SK-N-SH (cell line): ENCODE measurements around the gene TMEM255B. TPM values are rescaled to one million over a fixed set of nuclear protein-coding genes. Genes with fewer than 3 reads are reported as not detected.

ENCODE experiments used
- CTCF ChIA-PET: fragments of 300-600, 350-600 bp; formaldehyde crosslinking; extraction: SDS; loops from one replicate; lab custom pipeline; 2021; lab: Yijun Ruan, JAX
- POLR2A ChIA-PET: fragments of 350-600 bp; sonication (Branson Sonifier 250); formaldehyde crosslinking; extraction: SDS; loops from one replicate; lab custom pipeline; 2020; ENCODE audit warnings: antibody characterized with exemption, inconsistent platforms; lab: Yijun Ruan, JAX
- DNase-seq: peaks from one replicate; pipeline ENCODE4 v3.0.0; 2012
- H2AFZ ChIP-seq: fragments of 200-600 bp; sonication (generic); 2 replicates; pipeline ENCODE4 v1.8.1; 2016; ENCODE audit warnings: antibody characterized with exemption, mild to moderate bottlenecking, low read depth
- H3F3A ChIP-seq: fragments of 200-600 bp; sonication (generic); replicated peaks from 2 replicates; pipeline ENCODE3; 2016; ENCODE audit warnings: antibody characterized with exemption, mild to moderate bottlenecking; ENCODE audit not compliant: insufficient read depth
- H3K27ac ChIP-seq, 2 experiments: fragments of 200-500 bp in 1 of 2; fragments of 200-600 bp in 1 of 2; sonication (Bioruptor generic) in 1 of 2; sonication (generic), shearing (Covaris generic) in 1 of 2; 2 replicates each; pipeline versions ENCODE4 v1.5.1 to v1.6.1; 2014 to 2016; ENCODE audit warnings: low read depth in 2 of 2, inconsistent platforms in 1 of 2, low read length in 1 of 2, mild to moderate bottlenecking in 1 of 2, mixed read lengths in 1 of 2
- H3K27me3 ChIP-seq: fragments of 200-600 bp; sonication (generic), shearing (Covaris generic); 2 replicates; pipeline ENCODE4 v1.6.1; 2016; ENCODE audit warnings: mixed run types; ENCODE audit not compliant: insufficient read depth
- H3K36me3 ChIP-seq, 2 experiments: fragments of 200-500 bp in 1 of 2; fragments of 200-600 bp in 1 of 2; sonication (Bioruptor generic) in 1 of 2; sonication (generic) in 1 of 2; replicated peaks in 1 of 2; 2 replicates each; pipeline versions ENCODE3 to v1.5.1; 2014 to 2016; ENCODE audit warnings: low read length in 1 of 2, mild to moderate bottlenecking in 1 of 2; ENCODE audit not compliant: insufficient read depth in 2 of 2, control insufficient read depth in 1 of 2
- H3K4me1 ChIP-seq, 2 experiments: fragments of 200-500 bp in 1 of 2; fragments of 200-600 bp in 1 of 2; sonication (Bioruptor generic) in 1 of 2; sonication (generic), shearing (Covaris generic) in 1 of 2; 2 replicates each; pipeline versions ENCODE4 v1.5.1 to v1.6.1; 2014 to 2016; ENCODE audit warnings: low read depth in 1 of 2, low read length in 1 of 2, mixed run types in 1 of 2; ENCODE audit not compliant: insufficient read depth in 2 of 2, control insufficient read depth in 1 of 2
- H3K4me2 ChIP-seq: fragments of 200-600 bp; sonication (generic), shearing (Covaris generic); 2 replicates; pipeline ENCODE4 v1.6.1; 2017; ENCODE audit warnings: mixed run types
- H3K4me3 ChIP-seq, 2 experiments: fragments of 200-500 bp in 1 of 2; fragments of 200-600 bp in 1 of 2; sonication (Bioruptor generic) in 1 of 2; sonication (generic), shearing (Covaris generic) in 1 of 2; 2 replicates each; pipeline versions ENCODE4 v1.5.1 to v1.8.1; 2014 to 2016; ENCODE audit warnings: low read depth in 2 of 2, inconsistent platforms in 1 of 2, low read length in 1 of 2, mild to moderate bottlenecking in 1 of 2, mixed read lengths in 1 of 2, moderate library complexity in 1 of 2
- H3K79me2 ChIP-seq: fragments of 200-600 bp; sonication (generic); 2 replicates; pipeline ENCODE4 v1.8.1; 2017; ENCODE audit warnings: mild to moderate bottlenecking; ENCODE audit not compliant: insufficient read depth
- H3K9ac ChIP-seq: fragments of 200-600 bp; sonication (generic); 2 replicates; pipeline ENCODE4 v1.6.1; 2017; ENCODE audit warnings: mixed run types
- H3K9me2 ChIP-seq: fragments of 200-600 bp; sonication (generic); 2 replicates; pipeline ENCODE4 v1.6.1; 2017; ENCODE audit warnings: mixed run types
- H3K9me3 ChIP-seq: fragments of 200-600 bp; sonication (generic); 2 replicates; pipeline ENCODE4 v1.6.1; 2017; ENCODE audit warnings: mixed run types, mild to moderate bottlenecking, moderate library complexity
- H4K20me1 ChIP-seq: fragments of 200-600 bp; sonication (generic); 2 replicates; pipeline ENCODE4 v1.6.1; 2017; ENCODE audit warnings: mild to moderate bottlenecking, mixed run types; ENCODE audit not compliant: insufficient read depth
- FOSL2 ChIP-seq: IDR thresholded peaks from 2 replicates; pipeline ENCODE4 v1.4.0; 2012; ENCODE audit warnings: low read depth, mild to moderate bottlenecking, moderate library complexity, borderline replicate concordance
- FOXJ3 ChIP-seq: sonication (generic); formaldehyde crosslinking; IDR thresholded peaks from 2 replicates; pipeline ENCODE4 v1.5.1; 2020; ENCODE audit warnings: mild to moderate bottlenecking, missing genetic modification reagents
- FOXM1 ChIP-seq: IDR thresholded peaks from 2 replicates; pipeline ENCODE4 v1.4.0; 2012; ENCODE audit warnings: low read depth, mild to moderate bottlenecking
- JUND ChIP-seq: IDR thresholded peaks from 2 replicates; pipeline ENCODE4 v1.4.0; 2012
- RAD21 ChIP-seq: IDR thresholded peaks from 2 replicates; pipeline ENCODE4 v1.6.1; 2012; ENCODE audit warnings: mild to moderate bottlenecking, low read length
- RXRA ChIP-seq: IDR thresholded peaks from 2 replicates; pipeline ENCODE4 v1.4.0; 2012; ENCODE audit warnings: low read depth, mild to moderate bottlenecking, borderline replicate concordance
- SIN3A ChIP-seq: IDR thresholded peaks from 2 replicates; pipeline ENCODE4 v1.6.1; 2012; ENCODE audit warnings: low read depth, mild to moderate bottlenecking, low read length, moderate library complexity, borderline replicate concordance
- SMC3 ChIP-seq: IDR thresholded peaks from 2 replicates; pipeline ENCODE4 v1.6.1; 2012; ENCODE audit warnings: low read depth, low read length, improper control_type of control experiment
- TAF1 ChIP-seq: IDR thresholded peaks from 2 replicates; pipeline ENCODE4 v1.6.1; 2012; ENCODE audit warnings: low read depth, mild to moderate bottlenecking, low read length, moderate library complexity, borderline replicate concordance
- TCF12 ChIP-seq: IDR thresholded peaks from 2 replicates; pipeline ENCODE4 v1.4.0; 2012
- TEAD4 ChIP-seq: IDR thresholded peaks from 2 replicates; pipeline ENCODE4 v1.4.0; 2012; ENCODE audit warnings: mild to moderate bottlenecking, borderline replicate concordance; ENCODE audit not compliant: insufficient read depth
- YY1 ChIP-seq: IDR thresholded peaks from 2 replicates; pipeline ENCODE4 v1.4.0; 2012; ENCODE audit warnings: low read depth, mild to moderate bottlenecking
- WGBS: methylation state at CpG from one replicate; pipeline ENCODE4 v1.1.6; 2017; ENCODE audit warnings: low lambda C conversion rate; 5-methylcytosine and 5-hydroxymethylcytosine counted together
- polyA plus RNA-seq, 3 experiments: library from polyadenylated mRNA; depleted of rRNA; stranded (reverse); fragments of >200 nt; gene quantifications; 2 replicates each; pipeline ENCODE4 v1.2.3, GENCODE V29; 2012
- TF ChIP-seq, protein P1 (sequence below): IDR thresholded peaks from 2 replicates; pipeline ENCODE4 v1.4.0; 2012; ENCODE audit warnings: low read depth, borderline replicate concordance
- TF ChIP-seq, protein P2 (sequence below): fragments of 200-600 bp; sonication (generic); IDR thresholded peaks from 2 replicates; pipeline ENCODE4 v1.6.1; 2017; ENCODE audit warnings: antibody characterized with exemption, mild to moderate bottlenecking, moderate library complexity
- TF ChIP-seq, protein P3 (sequence below): fragments of 150-350 bp; IDR thresholded peaks from 2 replicates; pipeline ENCODE4 v1.6.1; 2016; ENCODE audit warnings: mild to moderate bottlenecking, low read depth, low read length

Gene TMEM255B
- polyA plus RNA-seq, 1 of the 3 experiments (the other 2 are of a cell fraction), result 14.8 TPM

DNA sequence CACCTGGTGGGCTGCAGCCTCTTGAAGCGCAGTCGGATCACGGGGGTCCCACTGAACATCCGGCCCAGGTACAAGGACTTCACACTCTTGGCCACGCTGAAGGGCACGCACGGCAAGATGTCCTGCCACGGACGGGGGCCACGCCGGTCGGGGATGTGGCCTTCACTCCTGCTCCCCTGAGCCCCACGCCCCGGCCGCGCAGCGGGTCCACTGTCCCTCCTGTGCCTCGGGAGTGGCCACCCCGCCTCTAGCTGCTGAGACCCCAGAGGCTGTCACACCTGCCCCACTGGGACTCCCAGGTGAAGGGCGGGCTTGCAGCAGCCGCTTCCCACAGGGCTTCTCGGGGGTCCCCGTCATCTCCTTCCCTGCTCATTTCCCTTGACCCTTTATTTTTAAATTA, 73.6 kb downstream of the TMEM255B start:
- H3K4me3 ChIP-seq, result no peak overlapping the region
- TF ChIP-seq, protein P1, sequence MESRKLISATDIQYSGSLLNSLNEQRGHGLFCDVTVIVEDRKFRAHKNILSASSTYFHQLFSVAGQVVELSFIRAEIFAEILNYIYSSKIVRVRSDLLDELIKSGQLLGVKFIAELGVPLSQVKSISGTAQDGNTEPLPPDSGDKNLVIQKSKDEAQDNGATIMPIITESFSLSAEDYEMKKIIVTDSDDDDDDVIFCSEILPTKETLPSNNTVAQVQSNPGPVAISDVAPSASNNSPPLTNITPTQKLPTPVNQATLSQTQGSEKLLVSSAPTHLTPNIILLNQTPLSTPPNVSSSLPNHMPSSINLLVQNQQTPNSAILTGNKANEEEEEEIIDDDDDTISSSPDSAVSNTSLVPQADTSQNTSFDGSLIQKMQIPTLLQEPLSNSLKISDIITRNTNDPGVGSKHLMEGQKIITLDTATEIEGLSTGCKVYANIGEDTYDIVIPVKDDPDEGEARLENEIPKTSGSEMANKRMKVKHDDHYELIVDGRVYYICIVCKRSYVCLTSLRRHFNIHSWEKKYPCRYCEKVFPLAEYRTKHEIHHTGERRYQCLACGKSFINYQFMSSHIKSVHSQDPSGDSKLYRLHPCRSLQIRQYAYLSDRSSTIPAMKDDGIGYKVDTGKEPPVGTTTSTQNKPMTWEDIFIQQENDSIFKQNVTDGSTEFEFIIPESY, result no peak
- no peak for TF ChIP-seq TCF12
- TF ChIP-seq FOXJ3, result no peak
- TF ChIP-seq TEAD4, result no peak
- no peak for TF ChIP-seq YY1
- TF ChIP-seq RXRA, result no peak
- TF ChIP-seq SMC3, result no peak
- TF ChIP-seq TAF1, result no peak
- TF ChIP-seq, protein P2, sequence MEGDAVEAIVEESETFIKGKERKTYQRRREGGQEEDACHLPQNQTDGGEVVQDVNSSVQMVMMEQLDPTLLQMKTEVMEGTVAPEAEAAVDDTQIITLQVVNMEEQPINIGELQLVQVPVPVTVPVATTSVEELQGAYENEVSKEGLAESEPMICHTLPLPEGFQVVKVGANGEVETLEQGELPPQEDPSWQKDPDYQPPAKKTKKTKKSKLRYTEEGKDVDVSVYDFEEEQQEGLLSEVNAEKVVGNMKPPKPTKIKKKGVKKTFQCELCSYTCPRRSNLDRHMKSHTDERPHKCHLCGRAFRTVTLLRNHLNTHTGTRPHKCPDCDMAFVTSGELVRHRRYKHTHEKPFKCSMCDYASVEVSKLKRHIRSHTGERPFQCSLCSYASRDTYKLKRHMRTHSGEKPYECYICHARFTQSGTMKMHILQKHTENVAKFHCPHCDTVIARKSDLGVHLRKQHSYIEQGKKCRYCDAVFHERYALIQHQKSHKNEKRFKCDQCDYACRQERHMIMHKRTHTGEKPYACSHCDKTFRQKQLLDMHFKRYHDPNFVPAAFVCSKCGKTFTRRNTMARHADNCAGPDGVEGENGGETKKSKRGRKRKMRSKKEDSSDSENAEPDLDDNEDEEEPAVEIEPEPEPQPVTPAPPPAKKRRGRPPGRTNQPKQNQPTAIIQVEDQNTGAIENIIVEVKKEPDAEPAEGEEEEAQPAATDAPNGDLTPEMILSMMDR, result no peak
- TF ChIP-seq JUND, result no peak
- no peak for TF ChIP-seq SIN3A
- no peak for TF ChIP-seq FOSL2
- TF ChIP-seq, protein P3, sequence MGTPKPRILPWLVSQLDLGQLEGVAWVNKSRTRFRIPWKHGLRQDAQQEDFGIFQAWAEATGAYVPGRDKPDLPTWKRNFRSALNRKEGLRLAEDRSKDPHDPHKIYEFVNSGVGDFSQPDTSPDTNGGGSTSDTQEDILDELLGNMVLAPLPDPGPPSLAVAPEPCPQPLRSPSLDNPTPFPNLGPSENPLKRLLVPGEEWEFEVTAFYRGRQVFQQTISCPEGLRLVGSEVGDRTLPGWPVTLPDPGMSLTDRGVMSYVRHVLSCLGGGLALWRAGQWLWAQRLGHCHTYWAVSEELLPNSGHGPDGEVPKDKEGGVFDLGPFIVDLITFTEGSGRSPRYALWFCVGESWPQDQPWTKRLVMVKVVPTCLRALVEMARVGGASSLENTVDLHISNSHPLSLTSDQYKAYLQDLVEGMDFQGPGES, result no peak
- TF ChIP-seq FOXM1, result no peak
- no peak for TF ChIP-seq RAD21
- TF ChIP-seq, all 33 proteins: peak for 0
- Histone ChIP-seq H3K79me2 (no peaks in the 10 kb centered on the region), H3K36me3 (peaks cover 0 to 33% of the 10 kb centered on the region in 2 experiments), H2AFZ (no peak overlapping the region), H3K27me3 (no peaks in the 10 kb centered on the region), H4K20me1 (no peaks in the 10 kb centered on the region), H3K27ac (no peak overlapping the region), H3K4me1 (peaks cover 13 to 17% of the 10 kb centered on the region in 2 experiments; a peak in 3 of 4 replicates), H3K9ac (no peak overlapping the region), H3F3A (peaks cover 12% of the 10 kb centered on the region), H3K9me3 (no peaks in the 10 kb centered on the region), H3K9me2 (no peaks in the 10 kb centered on the region), H3K4me2 (no peak overlapping the region)
- CTCF ChIA-PET, result no interaction called here
- WGBS, result 97% methylated on average over 17 of the region's 23 CpGs
- DNase-seq, result no peak
- POLR2A ChIA-PET, result no interaction called here
